GM21786 (cell line): Measurements from ENCODE around the gene ARHGAP22.

Experiments
- ATAC-seq: cut with Tn5 transposase; IDR thresholded peaks from one replicate; pipeline ENCODE4 v1.9.1; 2021; ENCODE audit not compliant: unreplicated experiment

The ARHGAP22 gene

GRCh38 chr10:48455392-48456151, 149.3 kb downstream of the ARHGAP22 start:
- no peak for ATAC-seq

GRCh38 chr10:48455055-48455391, 149.8 kb downstream of the ARHGAP22 start:
- no peak for ATAC-seq

- ATAC-seq: no peak
Observed at GRCh38 chr10:48454302-48455054, 150.4 kb downstream of the ARHGAP22 start.

GRCh38 chr10:48453451-48454301, 151.2 kb downstream of the ARHGAP22 start:
- no peak for ATAC-seq

GRCh38 chr10:48452879-48453412, 151.9 kb downstream of the ARHGAP22 start:
- ATAC-seq: no peak

GRCh38 chr10:48451969-48452878, 152.6 kb downstream of the ARHGAP22 start:
- no peak for ATAC-seq

GRCh38 chr10:48450741-48451466, 154.0 kb downstream of the ARHGAP22 start:
- ATAC-seq: no peak

- no peak for ATAC-seq
Observed at GRCh38 chr10:48450233-48450740, 154.6 kb downstream of the ARHGAP22 start.

GRCh38 chr10:48449501-48450232, 155.2 kb downstream of the ARHGAP22 start:
- ATAC-seq: no peak

- no peak for ATAC-seq
Observed at GRCh38 chr10:48448796-48449195, 156.1 kb downstream of the ARHGAP22 start.

- no peak for ATAC-seq
Observed at GRCh38 chr10:48447356-48448215, 157.3 kb downstream of the ARHGAP22 start.

- ATAC-seq: no peak
Observed at GRCh38 chr10:48446785-48447184, 158.1 kb downstream of the ARHGAP22 start.

GRCh38 chr10:48445932-48446331, 158.9 kb downstream of the ARHGAP22 start:
- ATAC-seq: no peak

- ATAC-seq: no peak
Observed at GRCh38 chr10:48444861-48445841, 159.7 kb downstream of the ARHGAP22 start.

GRCh38 chr10:48444266-48444665, 160.6 kb downstream of the ARHGAP22 start:
- no peak for ATAC-seq

- ATAC-seq: no peak
Observed at GRCh38 chr10:48442809-48443177, 162.1 kb downstream of the ARHGAP22 start.
